GM12891 (cell line): ENCODE data around the gene TTC7B.

ENCODE experiments used
- POLR2A ChIP-seq: IDR thresholded peaks from 2 replicates; pipeline ENCODE4 v1.6.1; 2011; ENCODE audit warnings: low read depth, low read length, control low read depth
- POLR2AphosphoS5 ChIP-seq: IDR thresholded peaks from 2 replicates; pipeline ENCODE4 v1.6.1; 2011; ENCODE audit warnings: low read depth, low read length, control low read depth
- TAF1 ChIP-seq: IDR thresholded peaks from 2 replicates; pipeline ENCODE4 v1.6.1; 2011; ENCODE audit warnings: low read depth, low read length, control low read depth

DNA sequence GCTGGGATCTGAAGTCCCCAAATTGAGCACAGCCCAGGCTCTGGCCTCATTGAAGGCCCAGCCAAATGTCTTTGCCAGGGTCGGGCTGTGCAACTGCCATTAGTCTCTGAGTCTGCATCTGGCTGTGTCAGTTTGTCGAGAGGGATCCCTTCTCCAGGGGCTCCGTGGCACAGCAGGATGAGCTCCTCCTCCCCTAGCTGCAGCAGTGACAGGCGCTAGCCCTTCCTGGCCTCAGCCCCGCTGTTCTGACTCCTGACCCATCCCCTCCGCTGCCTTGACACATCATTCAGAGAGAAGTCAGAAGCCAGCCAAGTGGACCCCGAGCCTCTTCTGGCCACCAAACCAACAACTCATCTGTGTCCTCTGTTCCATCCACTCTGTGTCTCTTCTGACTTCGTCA lies 231.1 kb downstream of the TTC7B start:
- TF ChIP-seq POLR2AphosphoS5 (no peak), POLR2A (no peak), TAF1 (no peak)
